Osteoblast (primary cell): ENCODE data around the gene GALNS. TPM values are rescaled to one million over a fixed set of nuclear protein-coding genes. Genes with fewer than 3 reads are reported as not detected.

Experiments used
- DNase-seq: peaks from one replicate; pipeline ENCODE4 v3.0.0; 2011; ENCODE audit warnings: low spot score, mixed read lengths; ENCODE audit not compliant: insufficient read length; ENCODE audit errors: missing footprints
- H2AFZ ChIP-seq: 2 replicates; pipeline ENCODE4 v1.6.0; 2011; ENCODE audit warnings: mild to moderate bottlenecking, low read length
- H3K27ac ChIP-seq: 2 replicates; pipeline ENCODE4 v1.5.1; 2011; ENCODE audit warnings: mild to moderate bottlenecking, low read depth, low read length, moderate library complexity
- H3K27me3 ChIP-seq: 2 replicates; pipeline ENCODE4 v1.6.0; 2012; ENCODE audit warnings: mild to moderate bottlenecking, control low read depth, inconsistent platforms, low read length, moderate library complexity; ENCODE audit not compliant: insufficient read depth
- H3K36me3 ChIP-seq: 2 replicates; pipeline ENCODE4 v1.5.1; 2011; ENCODE audit warnings: mild to moderate bottlenecking, low read length, control low read depth, moderate library complexity; ENCODE audit not compliant: insufficient read depth
- H3K4me1 ChIP-seq: 2 replicates; pipeline ENCODE4 v1.5.1; 2011; ENCODE audit warnings: mild to moderate bottlenecking, low read length, control low read depth, moderate library complexity; ENCODE audit not compliant: insufficient read depth
- H3K4me2 ChIP-seq: 2 replicates; pipeline ENCODE4 v1.6.0; 2011; ENCODE audit warnings: mild to moderate bottlenecking, low read length; ENCODE audit not compliant: insufficient read depth
- H3K4me3 ChIP-seq: fragments of 200-600 bp; sonication (generic); 3 replicates; pipeline ENCODE4 v1.5.1; 2012; ENCODE audit warnings: mild to moderate bottlenecking, low read length, inconsistent platforms; ENCODE audit not compliant: insufficient read depth
- H3K79me2 ChIP-seq: 2 replicates; pipeline ENCODE4 v1.6.0; 2012; ENCODE audit warnings: mild to moderate bottlenecking, low read length, control low read depth, inconsistent platforms; ENCODE audit not compliant: insufficient read depth
- H3K9me3 ChIP-seq: 2 replicates; pipeline ENCODE4 v1.5.1; 2011; ENCODE audit warnings: low read depth, low read length, control low read depth
- H4K20me1 ChIP-seq: 2 replicates; pipeline ENCODE4 v1.6.0; 2012; ENCODE audit warnings: mild to moderate bottlenecking, low read length, control low read depth; ENCODE audit not compliant: insufficient read depth
- total RNA-seq: library from RNA; depleted of rRNA; stranded (reverse); fragments of >200 nt; gene quantifications from 2 replicates; pipeline ENCODE4 v1.2.3, GENCODE V29; 2012
- TF ChIP-seq, protein P1 (sequence below): IDR thresholded peaks from 2 replicates; pipeline ENCODE4 v1.5.1; 2011; ENCODE audit warnings: mild to moderate bottlenecking, low read depth, low read length, moderate library complexity; ENCODE audit errors: extremely low read depth

Gene GALNS
- total RNA-seq, 1 donor: 48.1 TPM

DNA sequence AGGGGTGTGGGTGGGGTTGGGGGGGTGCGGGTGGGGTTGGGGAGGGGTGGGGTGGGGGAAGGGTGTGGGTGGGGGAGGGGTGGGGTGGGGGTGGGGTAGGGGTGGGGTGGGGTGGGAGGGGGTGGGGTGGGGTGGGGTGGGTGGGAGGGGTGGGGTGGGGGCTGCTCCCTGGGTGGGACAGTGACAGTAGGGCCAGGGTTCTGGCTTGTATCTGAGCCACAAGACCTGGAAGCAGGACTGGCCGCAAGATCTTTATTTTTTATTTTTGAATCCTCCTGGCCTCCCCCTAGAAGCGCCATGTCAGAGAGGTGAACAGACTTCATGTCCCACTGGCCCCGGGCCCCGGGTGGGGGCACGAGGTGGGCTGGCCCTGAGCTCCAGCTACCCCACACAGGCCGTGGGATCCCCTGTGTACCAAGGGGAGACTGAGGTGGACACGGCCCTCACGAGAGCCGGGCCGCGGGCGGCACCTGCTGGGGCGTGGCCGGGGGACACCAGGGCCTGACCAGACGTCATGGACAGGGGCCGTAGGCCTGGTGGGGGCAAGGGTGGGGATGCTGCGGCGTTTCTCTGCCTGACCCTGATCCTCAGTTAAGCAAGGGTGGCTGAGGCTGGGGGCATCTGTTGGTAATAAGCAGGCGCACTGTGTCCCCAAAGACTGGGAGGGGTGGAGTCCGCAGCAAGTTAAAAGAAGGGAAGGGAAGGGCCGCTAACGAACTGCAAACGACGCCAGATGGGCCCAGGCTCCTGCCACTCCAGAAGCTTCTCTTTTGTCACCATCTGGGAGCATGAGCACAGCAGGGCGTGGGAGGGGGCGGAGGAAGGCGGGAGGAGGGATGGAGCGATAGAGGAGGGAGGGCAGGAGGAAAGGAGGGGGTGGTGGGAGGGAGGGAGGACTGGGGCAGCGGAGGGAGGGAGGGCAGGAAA, 32.0 kb upstream of the GALNS start:
- TF ChIP-seq, protein P1, sequence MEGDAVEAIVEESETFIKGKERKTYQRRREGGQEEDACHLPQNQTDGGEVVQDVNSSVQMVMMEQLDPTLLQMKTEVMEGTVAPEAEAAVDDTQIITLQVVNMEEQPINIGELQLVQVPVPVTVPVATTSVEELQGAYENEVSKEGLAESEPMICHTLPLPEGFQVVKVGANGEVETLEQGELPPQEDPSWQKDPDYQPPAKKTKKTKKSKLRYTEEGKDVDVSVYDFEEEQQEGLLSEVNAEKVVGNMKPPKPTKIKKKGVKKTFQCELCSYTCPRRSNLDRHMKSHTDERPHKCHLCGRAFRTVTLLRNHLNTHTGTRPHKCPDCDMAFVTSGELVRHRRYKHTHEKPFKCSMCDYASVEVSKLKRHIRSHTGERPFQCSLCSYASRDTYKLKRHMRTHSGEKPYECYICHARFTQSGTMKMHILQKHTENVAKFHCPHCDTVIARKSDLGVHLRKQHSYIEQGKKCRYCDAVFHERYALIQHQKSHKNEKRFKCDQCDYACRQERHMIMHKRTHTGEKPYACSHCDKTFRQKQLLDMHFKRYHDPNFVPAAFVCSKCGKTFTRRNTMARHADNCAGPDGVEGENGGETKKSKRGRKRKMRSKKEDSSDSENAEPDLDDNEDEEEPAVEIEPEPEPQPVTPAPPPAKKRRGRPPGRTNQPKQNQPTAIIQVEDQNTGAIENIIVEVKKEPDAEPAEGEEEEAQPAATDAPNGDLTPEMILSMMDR: no peak
- no peaks in the 10 kb centered on the region for H3K27me3 ChIP-seq
- no peak for DNase-seq
- H3K27ac ChIP-seq: no peak overlapping the region
- H4K20me1 ChIP-seq: no peaks in the 10 kb centered on the region
- H2AFZ ChIP-seq: no peak overlapping the region
- no peaks in the 10 kb centered on the region for H3K36me3 ChIP-seq
- no peaks in the 10 kb centered on the region for H3K9me3 ChIP-seq
- no peak overlapping the region for H3K4me3 ChIP-seq
- H3K4me2 ChIP-seq: no peak overlapping the region
- no peaks in the 10 kb centered on the region for H3K79me2 ChIP-seq
- no peaks in the 10 kb centered on the region for H3K4me1 ChIP-seq

DNA sequence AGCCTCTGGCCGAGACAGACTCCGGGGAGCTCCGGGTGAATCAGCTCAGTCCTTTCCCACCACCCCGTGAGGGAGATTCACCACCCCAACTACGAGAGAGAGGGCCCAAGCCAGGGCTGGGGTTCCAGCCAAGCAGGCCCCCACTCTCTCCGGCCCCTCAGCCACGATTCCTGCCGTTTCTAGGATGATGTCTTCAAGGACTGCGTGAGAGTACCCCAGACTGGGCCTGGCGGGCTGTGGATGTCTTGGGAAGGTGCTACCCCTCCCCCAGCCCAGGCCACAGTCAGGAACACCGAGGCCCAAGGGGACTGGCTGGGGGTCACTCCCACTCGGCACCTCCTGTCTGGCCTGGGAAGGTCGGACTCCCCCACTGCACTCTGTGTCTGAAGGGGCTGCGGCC, 31.3 kb upstream of the GALNS start:
- no peak for DNase-seq
- H3K4me1 ChIP-seq: no peaks in the 10 kb centered on the region
- H3K27ac ChIP-seq: no peak overlapping the region
- no peak overlapping the region for H3K4me2 ChIP-seq
- no peaks in the 10 kb centered on the region for H3K36me3 ChIP-seq
- H3K27me3 ChIP-seq: no peaks in the 10 kb centered on the region
- H2AFZ ChIP-seq: no peak overlapping the region
- H3K9me3 ChIP-seq: no peaks in the 10 kb centered on the region
- H4K20me1 ChIP-seq: no peaks in the 10 kb centered on the region
- no peak overlapping the region for H3K4me3 ChIP-seq
- TF ChIP-seq, protein P1: no peak
- no peaks in the 10 kb centered on the region for H3K79me2 ChIP-seq

DNA sequence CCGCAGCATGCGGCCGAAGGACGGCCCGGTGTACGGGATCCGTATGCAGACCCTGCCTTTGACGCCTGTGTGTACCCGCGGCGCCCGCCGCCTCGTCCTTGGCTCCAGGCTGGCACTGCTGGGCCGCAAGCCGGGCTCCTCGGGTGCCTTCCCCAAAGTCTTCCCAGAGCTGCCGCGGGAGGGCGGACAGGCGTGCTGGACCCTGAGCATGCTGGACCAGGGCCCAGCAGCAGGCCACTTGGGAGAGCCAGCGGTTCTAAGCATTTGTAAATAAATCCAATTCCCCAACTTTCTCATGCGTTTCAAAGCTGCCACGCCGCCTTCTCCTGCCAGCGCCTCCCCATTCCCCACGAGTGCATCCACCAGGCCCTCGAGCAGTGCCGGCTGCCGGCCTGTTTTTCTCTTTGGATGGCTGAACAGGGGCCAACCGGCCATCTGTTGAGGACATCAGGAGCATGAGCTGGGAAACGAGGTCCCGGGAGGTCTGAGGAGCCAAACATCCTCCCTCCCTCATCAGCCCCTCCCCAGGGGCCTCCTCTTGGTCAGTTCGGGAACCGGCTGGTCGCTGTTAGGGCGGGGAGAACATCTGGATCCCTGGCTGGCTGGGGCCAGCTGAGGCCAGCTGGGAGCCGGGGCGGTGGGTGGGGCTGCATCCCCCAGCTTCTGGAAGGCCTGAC, 30.2 kb upstream of the GALNS start:
- H4K20me1 ChIP-seq: no peaks in the 10 kb centered on the region
- TF ChIP-seq, protein P1: no peak
- H3K4me2 ChIP-seq: no peak overlapping the region
- no peak overlapping the region for H2AFZ ChIP-seq
- no peak for DNase-seq
- H3K4me1 ChIP-seq: no peaks in the 10 kb centered on the region
- H3K36me3 ChIP-seq: no peaks in the 10 kb centered on the region
- no peak overlapping the region for H3K4me3 ChIP-seq
- H3K27ac ChIP-seq: no peak overlapping the region
- no peaks in the 10 kb centered on the region for H3K27me3 ChIP-seq
- no peaks in the 10 kb centered on the region for H3K79me2 ChIP-seq
- H3K9me3 ChIP-seq: no peaks in the 10 kb centered on the region

DNA sequence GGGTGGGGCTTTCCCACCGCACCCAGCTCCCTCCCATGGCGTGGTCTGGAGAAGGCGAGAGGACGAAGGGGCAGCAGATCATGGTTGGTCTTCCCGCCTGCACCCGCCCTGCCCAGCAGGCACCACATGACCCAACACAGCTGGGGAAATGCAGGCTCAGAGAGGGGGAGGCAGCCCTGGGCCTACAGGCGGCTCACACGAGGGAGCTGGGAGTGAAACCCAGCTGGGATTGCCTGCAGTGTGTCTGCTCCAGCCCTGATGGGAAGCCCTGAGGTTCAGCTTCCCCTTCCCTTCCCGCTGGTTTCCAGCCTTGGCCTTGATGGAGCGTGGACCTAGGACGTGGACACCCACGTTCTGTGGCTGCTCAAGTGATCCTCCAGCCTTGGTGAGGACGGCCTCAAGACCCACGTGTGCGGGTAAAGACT, 29.7 kb upstream of the GALNS start:
- H3K4me2 ChIP-seq: no peak overlapping the region
- TF ChIP-seq, protein P1: no peak
- no peak for DNase-seq

More for the DNA sequence above, 29.7 kb upstream of the GALNS start:
- Histone ChIP-seq H3K27me3 (peaks cover 1% of the 10 kb centered on the region), H4K20me1 (no peaks in the 10 kb centered on the region), H3K4me1 (no peaks in the 10 kb centered on the region), H3K79me2 (no peaks in the 10 kb centered on the region), H3K36me3 (no peaks in the 10 kb centered on the region), H3K9me3 (no peaks in the 10 kb centered on the region), H3K4me3 (no peak overlapping the region), H3K27ac (no peak overlapping the region), H2AFZ (no peak overlapping the region)
